NCI-H446 treated with DMSO at 0.1 percent for 48 hours (cell line): ENCODE results near the gene LCN10.
"Not testable (repeated sequence)": the region's sequence is repeated elsewhere in the genome, so short reads cannot be mapped to it uniquely, and the experiment has no call there.

Experiments
- DNase-seq: peaks from one replicate; lab custom pipeline; 2025; lab: John Stamatoyannopoulos, UW

The LCN10 gene

GRCh38 chr9:136719195-136719880 is 23.4 kb downstream of the LCN10 start:
- no peak for DNase-seq

GRCh38 chr9:136718345-136719194 is 24.2 kb downstream of the LCN10 start:
- DNase-seq = no peak

GRCh38 chr9:136717399-136717798 is 25.3 kb downstream of the LCN10 start:
- no peak for DNase-seq

GRCh38 chr9:136714893-136715274 is 27.9 kb downstream of the LCN10 start:
- no peak for DNase-seq

- DNase-seq = no peak
Measured at GRCh38 chr9:136714096-136714892, 28.4 kb downstream of the LCN10 start.

- peak; percentile 1 for DNase-seq
Measured at GRCh38 chr9:136713550-136713949, 29.2 kb downstream of the LCN10 start.

GRCh38 chr9:136712690-136713544 is 29.8 kb downstream of the LCN10 start:
- no peak for DNase-seq

GRCh38 chr9:136711751-136712689 is 30.7 kb downstream of the LCN10 start, which contains the start of gene DIPK1B:
DIPK1B (plus strand) TSS chr9:136712572; CDS start chr9:136712666, 94 bp downstream.
- DNase-seq = no peak

- DNase-seq = not testable (repeated sequence)
Measured at GRCh38 chr9:136711219-136711648, 31.5 kb downstream of the LCN10 start.

- DNase-seq = no peak
Measured at GRCh38 chr9:136710543-136710942, 32.2 kb downstream of the LCN10 start.

GRCh38 chr9:136709454-136710109 is 33.2 kb downstream of the LCN10 start:
- DNase-seq = no peak

- no peak for DNase-seq
Measured at GRCh38 chr9:136707849-136708517, 34.8 kb downstream of the LCN10 start.

- DNase-seq = no peak
Measured at GRCh38 chr9:136707011-136707410, 35.7 kb downstream of the LCN10 start.

- DNase-seq = no peak
Measured at GRCh38 chr9:136705564-136705963, 37.2 kb downstream of the LCN10 start.

- DNase-seq = not testable (repeated sequence)
Measured at GRCh38 chr9:136704741-136705140, 38.0 kb downstream of the LCN10 start.

GRCh38 chr9:136703276-136703860 is 39.4 kb downstream of the LCN10 start:
- DNase-seq = no peak

GRCh38 chr9:136701668-136702053 is 41.1 kb downstream of the LCN10 start:
- DNase-seq = no peak

- DNase-seq = no peak
Measured at GRCh38 chr9:136700959-136701667, 41.6 kb downstream of the LCN10 start.
